Measurements from ENCODE around the gene GALC. TPM values are rescaled to one million over a fixed set of nuclear protein-coding genes. Genes with fewer than 3 reads are reported as not detected.
A peak's percentile ranks its signal among the peaks of the same experiment; 100 is the strongest.

The GALC gene
- total RNA-seq, 1 experiment from 2014 or later = 1.0 TPM

DNA sequence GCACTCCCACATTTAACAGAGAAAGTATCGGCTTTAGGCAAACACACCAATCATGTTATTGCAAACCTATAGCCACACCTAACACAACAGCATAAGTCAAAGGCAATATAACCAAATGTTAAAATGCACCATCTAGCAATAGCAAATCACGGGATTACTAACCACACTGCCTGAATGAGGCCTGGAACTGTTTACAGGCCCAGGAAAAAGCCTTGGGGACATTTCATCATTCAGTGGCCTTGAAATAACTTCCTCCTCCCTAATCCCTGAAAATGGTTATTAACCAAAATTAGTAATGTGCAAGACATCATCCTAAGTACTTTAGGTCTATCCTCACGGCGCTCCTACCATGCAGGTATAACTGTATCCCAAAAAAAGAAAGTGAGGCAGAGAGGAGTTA is 2.3 kb downstream of the GALC start:
- BruUV-seq (replicated peaks) = no TSS peak
- no peak overlapping the region for H3K27ac Mint-ChIP-seq (ENCODE audit: low read depth, unreplicated experiment)
- H3K4me3 Mint-ChIP-seq (ENCODE audit: unreplicated experiment) = no peak overlapping the region
- DNase-seq (ENCODE audit: unreplicated experiment) = no peak
- no peak for TF ChIP-seq CTCF (IDR thresholded peaks at IDR 0.05; ENCODE audit: unreplicated experiment)
- no peaks in the 10 kb centered on the region for H3K36me3 Mint-ChIP-seq (ENCODE audit: insufficient read depth, unreplicated experiment)
- H3K4me1 Mint-ChIP-seq (ENCODE audit: insufficient read depth, unreplicated experiment) = peaks cover 5% of the 10 kb centered on the region
- no peaks in the 10 kb centered on the region for H3K9me3 Mint-ChIP-seq (ENCODE audit: unreplicated experiment)
- H3K27me3 Mint-ChIP-seq (ENCODE audit: insufficient read depth, unreplicated experiment) = peaks cover 22% of the 10 kb centered on the region
- POLR2A ChIA-PET = no interaction called here
- intact Hi-C loops (cut with micrococcal nuclease) = no loop called here
- CTCF ChIA-PET = no interaction called here

GRCh38 chr14:87989956-87990299 is 3.1 kb downstream of the GALC start:
- DNase-seq (ENCODE audit: unreplicated experiment) = peak; percentile 23
- Mint-ChIP-seq H3K36me3 (ENCODE audit: insufficient read depth, unreplicated experiment) (no peaks in the 10 kb centered on the region), H3K4me1 (ENCODE audit: insufficient read depth, unreplicated experiment) (peaks cover 5% of the 10 kb centered on the region), H3K9me3 (ENCODE audit: unreplicated experiment) (no peaks in the 10 kb centered on the region), H3K27me3 (ENCODE audit: insufficient read depth, unreplicated experiment) (peaks cover 22% of the 10 kb centered on the region), H3K27ac (ENCODE audit: low read depth, unreplicated experiment) (no peak overlapping the region), H3K4me3 (ENCODE audit: unreplicated experiment) (no peak overlapping the region)
- no TSS peak for BruUV-seq (replicated peaks)
- no peak for TF ChIP-seq CTCF (IDR thresholded peaks at IDR 0.05; ENCODE audit: unreplicated experiment)
- POLR2A ChIA-PET = no interaction called here
- CTCF ChIA-PET = interaction anchor here (1.6 kb wide), 1 partner anchor 24 kb away, joined by 5 read pairs; no protein-coding TSS in a partner anchor
- intact Hi-C loops (cut with micrococcal nuclease) = no loop called here

DNA sequence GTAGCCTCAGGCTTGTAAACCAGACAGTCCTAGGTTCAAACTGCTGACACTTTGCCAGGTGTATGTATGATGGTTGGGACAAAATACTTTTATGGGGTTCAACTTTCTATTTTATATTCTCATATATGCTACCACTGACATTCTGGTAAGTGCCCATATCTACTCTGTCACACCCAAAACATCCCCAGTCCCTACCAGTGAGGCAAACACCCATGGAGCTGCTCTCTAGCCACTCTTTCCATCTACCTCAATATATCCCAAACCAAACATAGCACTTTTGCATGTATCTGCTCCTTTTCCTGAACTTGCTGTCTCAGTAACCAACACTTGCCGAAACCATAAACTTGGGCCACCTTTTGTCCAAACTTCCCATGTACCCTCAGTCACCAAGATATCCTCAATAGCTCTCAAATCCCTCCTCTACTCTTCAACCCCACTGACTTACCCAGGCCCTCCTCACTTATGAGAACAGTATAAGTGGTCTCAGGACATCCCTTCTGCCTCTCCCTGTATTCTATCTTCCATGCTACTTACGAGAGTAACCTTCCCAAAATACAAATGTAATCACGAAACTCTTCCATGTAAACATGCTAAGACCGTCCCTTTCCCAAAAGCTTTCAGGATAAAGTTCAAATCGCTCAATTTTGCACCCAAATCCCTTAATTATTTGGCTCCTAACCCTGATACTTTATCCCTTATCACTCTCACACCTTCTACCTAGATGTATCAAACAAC is 3.6 kb downstream of the GALC start:
- BruUV-seq (replicated peaks) = no TSS peak
- H3K4me1 Mint-ChIP-seq (ENCODE audit: insufficient read depth, unreplicated experiment) = peaks cover 5% of the 10 kb centered on the region
- no peak overlapping the region for H3K27ac Mint-ChIP-seq (ENCODE audit: low read depth, unreplicated experiment)
- no peaks in the 10 kb centered on the region for H3K36me3 Mint-ChIP-seq (ENCODE audit: insufficient read depth, unreplicated experiment)
- intact Hi-C loops (cut with micrococcal nuclease) = no loop called here
- TF ChIP-seq CTCF (IDR thresholded peaks at IDR 0.05; ENCODE audit: unreplicated experiment) = no peak
- no peak overlapping the region for H3K4me3 Mint-ChIP-seq (ENCODE audit: unreplicated experiment)
- ChIA-PET POLR2A (interaction anchor here (0.6 kb wide), 1 partner anchor 574 kb away, joined by 3 read pairs; no protein-coding TSS in a partner anchor), CTCF (interaction anchor here (1.6 kb wide), 1 partner anchor 25 kb away, joined by 5 read pairs; no protein-coding TSS in a partner anchor)
- no peaks in the 10 kb centered on the region for H3K9me3 Mint-ChIP-seq (ENCODE audit: unreplicated experiment)
- peaks cover 22% of the 10 kb centered on the region for H3K27me3 Mint-ChIP-seq (ENCODE audit: insufficient read depth, unreplicated experiment)
- no peak for DNase-seq (ENCODE audit: unreplicated experiment)

- Mint-ChIP-seq H3K36me3 (ENCODE audit: insufficient read depth, unreplicated experiment) (no peaks in the 10 kb centered on the region), H3K4me3 (ENCODE audit: unreplicated experiment) (no peak overlapping the region), H3K27me3 (ENCODE audit: insufficient read depth, unreplicated experiment) (peaks cover 30% of the 10 kb centered on the region), H3K4me1 (ENCODE audit: insufficient read depth, unreplicated experiment) (no peaks in the 10 kb centered on the region), H3K9me3 (ENCODE audit: unreplicated experiment) (no peaks in the 10 kb centered on the region), H3K27ac (ENCODE audit: low read depth, unreplicated experiment) (no peak overlapping the region)
- BruUV-seq (replicated peaks) = no TSS peak
- intact Hi-C loops (cut with micrococcal nuclease) = no loop called here
- no peak for TF ChIP-seq CTCF (IDR thresholded peaks at IDR 0.05; ENCODE audit: unreplicated experiment)
- ChIA-PET CTCF (no interaction called here), POLR2A (no interaction called here)
- no peak for DNase-seq (ENCODE audit: unreplicated experiment)
Measured at GRCh38 chr14:87979689-87980088, 13.3 kb downstream of the GALC start.
